K562 (cell line): ENCODE results near the gene DEPP1. TPM values are rescaled to one million over a fixed set of nuclear protein-coding genes. Genes with fewer than 3 reads are reported as not detected.

Experiments used
- ATAC-seq: fragments of 200-7000 bp; cut with Tn5 transposase; 3 replicates; pipeline ENCODE4 v1.9.1; 2020; ENCODE audit warnings: moderate library complexity
- BruUV-seq: library from RNA; stranded (reverse); fragments of 400-500 nt; replicated peaks from 2 replicates; lab custom pipeline; 2021; lab: Mats Ljungman, UMichigan
- CTCF ChIA-PET: fragments of 300-600 bp; formaldehyde crosslinking; extraction: SDS; loops from one replicate; lab custom pipeline; 2021; ENCODE audit warnings: low intra/inter-chr PET ratio; lab: Yijun Ruan, JAX
- POLR2A ChIA-PET: fragments of 300-600, 350-650 bp; sonication (Branson Sonifier 250); formaldehyde crosslinking; extraction: SDS; loops from one replicate; lab custom pipeline; 2021; ENCODE audit warnings: antibody characterized with exemption, inconsistent platforms; lab: Yijun Ruan, JAX
- DNase-seq, 4 experiments: peaks; one replicate each; pipeline versions ENCODE4 v3.0.0 to v3.0.0-alpha.2; 2011 to 2018; ENCODE audit warnings: low spot score in 3 of 4, mixed read lengths in 3 of 4; ENCODE audit errors: extremely low read depth in 1 of 4
- FAIRE-seq: peaks from 2 replicates; lab custom pipeline; 2011; peaks lifted over from hg19 to GRCh38; lab: Jason Lieb, UNC
- H2AFZ ChIP-seq: 2 replicates; pipeline ENCODE4 v1.6.0; 2011; ENCODE audit warnings: low read depth, low read length, control low read depth, inconsistent platforms
- H3K27ac ChIP-seq: fragments of 200-600 bp; 3 replicates; pipeline ENCODE4 v1.8.0; 2011; ENCODE audit warnings: low read depth, mild to moderate bottlenecking, control low read depth, inconsistent platforms, low read length, moderate library complexity, mixed read lengths; ENCODE audit errors: extremely low read depth
- H3K27me3 ChIP-seq, 2 experiments: fragments of 300-600 bp in 1 of 2; 2 replicates in 1 of 2; 3 replicates in 1 of 2; pipeline versions ENCODE4 v1.6.0 to v1.8.0; 2011; ENCODE audit warnings: inconsistent platforms in 2 of 2, low read length in 2 of 2, mild to moderate bottlenecking in 1 of 2, mixed read lengths in 1 of 2, moderate library complexity in 1 of 2; ENCODE audit not compliant: control insufficient read depth in 2 of 2, insufficient read depth in 2 of 2
- H3K36me3 ChIP-seq: fragments of 300-600 bp; 3 replicates; pipeline ENCODE4 v1.8.0; 2011; ENCODE audit warnings: mild to moderate bottlenecking, low read length, inconsistent platforms; ENCODE audit not compliant: control insufficient read depth, insufficient read depth
- H3K4me1 ChIP-seq, 2 experiments: fragments of 200-600 bp in 1 of 2; replicated peaks in 1 of 2; 2 replicates in 1 of 2; 3 replicates in 1 of 2; pipeline versions ENCODE4 v1.5.1 to v1.8.0; 2011; ENCODE audit warnings: inconsistent platforms in 2 of 2, low read length in 2 of 2, mild to moderate bottlenecking in 1 of 2, mixed read lengths in 1 of 2, moderate library complexity in 1 of 2; ENCODE audit not compliant: control insufficient read depth in 2 of 2, insufficient read depth in 2 of 2
- H3K4me2 ChIP-seq: 2 replicates; pipeline ENCODE4 v1.6.1; 2011; ENCODE audit warnings: low read length, control low read depth, inconsistent platforms, mixed read lengths; ENCODE audit not compliant: insufficient read depth
- H3K4me3 ChIP-seq: fragments of 200-600 bp; sonication (generic), shearing (Covaris generic); 2 replicates; pipeline ENCODE4 v1.5.1; 2016; ENCODE audit warnings: control low read depth, inconsistent platforms
- H3K79me2 ChIP-seq: fragments of 200-600 bp; 3 replicates; pipeline ENCODE4 v1.8.0; 2011; ENCODE audit warnings: low read length, inconsistent platforms; ENCODE audit not compliant: control insufficient read depth, insufficient read depth
- H3K9ac ChIP-seq, 2 experiments: 2 replicates each; pipeline versions ENCODE4 v1.6.0 to v1.6.1; 2011; ENCODE audit warnings: low read depth in 2 of 2, low read length in 2 of 2, control low read depth in 1 of 2, inconsistent platforms in 1 of 2, mild to moderate bottlenecking in 1 of 2, mixed read lengths in 1 of 2; ENCODE audit not compliant: insufficient read depth in 1 of 2
- H3K9me1 ChIP-seq: one replicate; pipeline ENCODE4 v1.6.0; 2011; ENCODE audit warnings: inconsistent platforms, mild to moderate bottlenecking, low read length, moderate library complexity; ENCODE audit not compliant: control insufficient read depth, insufficient read depth
- H3K9me3 ChIP-seq: replicated peaks from 2 replicates; pipeline ENCODE4 v1.5.1; 2011; ENCODE audit warnings: low read depth, low read length, inconsistent platforms; ENCODE audit not compliant: control insufficient read depth, insufficient read depth
- H4K20me1 ChIP-seq: replicated peaks from 2 replicates; pipeline ENCODE4 v1.6.1; 2011; ENCODE audit warnings: low read length, inconsistent platforms, mixed read lengths; ENCODE audit not compliant: control insufficient read depth, insufficient read depth
- CREBBP ChIP-seq: IDR thresholded peaks from one replicate; pipeline ENCODE4 v1.6.1; 2012; ENCODE audit warnings: low read depth, mild to moderate bottlenecking, control low read depth, inconsistent platforms, low read length
- ETV6 ChIP-seq, 3 experiments: fragments of 150-350 bp in 1 of 3; sonication (generic) in 1 of 3; formaldehyde crosslinking in 1 of 3; IDR thresholded peaks; 2 replicates each; pipeline versions ENCODE4 v1.6.1 to v1.8.0; 2014 to 2022; ENCODE audit warnings: borderline replicate concordance in 2 of 3, low read depth in 2 of 3, antibody characterized with exemption in 1 of 3, low read length in 1 of 3, mild to moderate bottlenecking in 1 of 3, missing genetic modification reagents in 1 of 3
- HMBOX1 ChIP-seq: sonication (generic); IDR thresholded peaks from 2 replicates; pipeline ENCODE4 v1.6.1; 2016
- MLLT1 ChIP-seq, 2 experiments: fragments of 450-650 bp; IDR thresholded peaks; 2 replicates each; pipeline ENCODE4 v1.6.1; 2016
- SMAD3 ChIP-seq: fragments of 450-650 bp; formaldehyde crosslinking; conservative IDR thresholded peaks from 2 replicates; pipeline ENCODE4 v1.4.0; 2020; ENCODE audit warnings: mild to moderate bottlenecking
- ZNF23 ChIP-seq: fragments of 250-450 bp; sonication (Bioruptor Pico); IDR thresholded peaks from 2 replicates; pipeline ENCODE4 v1.4.0; 2020; ENCODE audit warnings: mild to moderate bottlenecking
- WGBS: fragments of 100-300 bp; shearing (Covaris generic); methylation state at CpG from one replicate; pipeline ENCODE4 v1.1.6; 2016; ENCODE audit warnings: low coverage, mixed read lengths; ENCODE audit not compliant: insufficient coverage; ENCODE audit errors: missing lambda C conversion rate; 5-methylcytosine and 5-hydroxymethylcytosine counted together
- in situ Hi-C: fragments of 300-500 bp; cut with MboI; formaldehyde crosslinking; loops from 4 replicates; pipeline ENCODE4 v1.15.0; 2018; ENCODE audit warnings: inconsistent platforms, mixed read lengths
- intact Hi-C: fragments of 100-400 bp; cut with micrococcal nuclease; formaldehyde crosslinking; loops from 2 replicates; pipeline ENCODE4 v1.14.2; 2022
- polyA plus RNA-seq, 8 experiments: library from polyadenylated mRNA; depleted of rRNA in 4 of 8; stranded (reverse) in 5 of 8; unstranded in 3 of 8; fragments of >200 nt; fragmentation: Nextera tagmentation in 2 of 8; fragmentation: Illumina TruSeq in 1 of 8; extraction: Ambion mirVana in 2 of 8; extraction: Trizol in 1 of 8; gene quantifications; 2 replicates each; pipeline versions ENCODE4 v1.2.1 to v1.2.3, GENCODE V29; 2011 to 2014; ENCODE audit warnings: inconsistent platforms in 1 of 8, missing spikeins in 1 of 8
- total RNA-seq, 7 experiments: library from RNA; depleted of rRNA in 6 of 7; stranded (reverse); fragments of >200 nt in 6 of 7; fragmentation: Illumina TruSeq in 2 of 7; extraction: Trizol in 2 of 7; gene quantifications; 2 replicates each; pipeline versions ENCODE4 v1.2.1 to v1.2.3, GENCODE V29; 2011 to 2021; ENCODE audit warnings: low replicate concordance in 1 of 7

The DEPP1 gene
- total and polyA plus RNA-seq, 9 of the 15 experiments (the other 6 are each of a cell fraction or from before 2014, with no cell fraction given): 0.04 to 0.54 (median 0.20) TPM; not detected in 1

GRCh38 chr10:44961230-44961571 lies 17.4 kb downstream of the DEPP1 start:
- H2AFZ ChIP-seq: no peak overlapping the region

More at GRCh38 chr10:44961230-44961571, 17.4 kb downstream of the DEPP1 start:
- no peak for ATAC-seq
- no peak for FAIRE-seq
- H3K27me3 ChIP-seq: peaks cover 12 to 22% of the 10 kb centered on the region in 2 experiments; a peak in 4 of 5 replicates
- POLR2A ChIA-PET: interaction anchor here (0.8 kb wide), 1 partner anchor 8 kb away, joined by 3 read pairs; no protein-coding TSS in a partner anchor
- H3K9me1 ChIP-seq: peaks cover 4% of the 10 kb centered on the region
- WGBS: 6% methylated on average over 4 of the region's 4 CpGs
- no peak for TF ChIP-seq CREBBP
- TF ChIP-seq ETV6 (IDR thresholded peaks at IDR 0.05; ENCODE audit: borderline replicate concordance in 1 of 2, low read depth in 2 of 2, low read length in 1 of 2): no peak
- no peak for TF ChIP-seq ETV6 (CRISPR knock-in tag; IDR thresholded peaks at IDR 0.05; ENCODE audit: borderline replicate concordance)
- TF ChIP-seq SMAD3 (CRISPR knock-in tag): no peak
- TF ChIP-seq ZNF23 (CRISPR knock-in tag): no peak
- no peak for TF ChIP-seq HMBOX1
- no peak for TF ChIP-seq MLLT1 (IDR thresholded peaks at IDR 0.05)
- no peaks in the 10 kb centered on the region for H3K79me2 ChIP-seq
- peaks cover 8% of the 10 kb centered on the region; the same call in 1 of the 2 replicates for H4K20me1 ChIP-seq
- DNase-seq: no peak
- CTCF ChIA-PET: no interaction called here
- peaks cover 10 to 16% of the 10 kb centered on the region in 2 experiments; a peak in 4 of 5 replicates for H3K4me1 ChIP-seq
- no peak overlapping the region for H3K4me2 ChIP-seq
- H3K9ac ChIP-seq: no peak overlapping the region
- in situ Hi-C loops: no loop called here
- H3K9me3 ChIP-seq: no peaks in the 10 kb centered on the region
- H3K4me3 ChIP-seq: no peak overlapping the region
- BruUV-seq: no TSS peak
- H3K27ac ChIP-seq: no peak overlapping the region
- no peaks in the 10 kb centered on the region for H3K36me3 ChIP-seq
- intact Hi-C loops: no loop called here
